Head of caudate nucleus (tissue), 42 donors: Measurements from ENCODE around the gene APOOL.
"Not testable (repeated sequence)": the region's sequence is repeated elsewhere in the genome, so short reads cannot be mapped to it uniquely, and the experiment has no call there.

Source experiments
- DNase-seq, 42 donors: peaks; one replicate each; pipeline versions ENCODE4 v3.0.0 to v3.0.0-alpha.2; 2020 to 2021; ENCODE audit warnings: mixed read lengths in 7 of 42
- intact Hi-C: fragments of 100-400 bp; cut with DNase I; formaldehyde crosslinking; loops from one replicate; pipeline ENCODE4 v1.15.0; 2022

Gene APOOL

GRCh38 chrX:85065512-85066198 is 62.0 kb downstream of the APOOL start:
- DNase-seq = no peak
- intact Hi-C loops = no loop called here

- intact Hi-C loops, DNase-seq: not testable (repeated sequence)
These were observed 73.6 kb downstream of the APOOL start for GRCh38 chrX:85077247-85077646.

DNA sequence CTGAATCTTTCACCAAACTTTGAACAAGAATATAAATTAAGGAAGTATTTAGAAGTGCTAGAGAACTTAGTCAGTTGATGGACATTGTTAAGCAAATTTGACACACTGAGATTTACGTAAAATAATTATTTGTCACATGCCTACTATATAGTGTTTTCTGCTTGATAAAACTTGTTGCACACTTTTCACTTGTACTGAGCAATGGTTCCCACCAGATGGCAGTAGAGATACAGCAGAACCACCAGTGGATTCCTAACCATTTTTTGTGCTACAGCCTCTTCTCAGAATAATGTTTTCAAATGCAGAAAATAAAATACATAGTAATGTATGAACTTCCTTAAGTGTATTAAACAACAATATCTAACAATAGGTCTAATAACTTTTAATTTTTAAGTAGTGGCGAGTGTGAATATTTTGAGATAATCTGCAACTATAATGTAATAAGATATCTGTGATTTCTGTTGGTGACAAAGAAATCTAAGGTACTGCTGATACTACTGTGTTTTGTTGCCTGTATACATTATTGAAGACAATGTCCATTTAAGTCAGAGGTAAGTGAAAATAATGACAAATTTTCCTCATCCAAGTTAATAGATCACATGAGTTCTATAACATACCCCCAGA is 81.2 kb downstream of the APOOL start:
- peak in 22 of 42 donors; percentile 2 to 64 (median 32) for DNase-seq
- intact Hi-C loops = no loop called here

- DNase-seq = no peak
- intact Hi-C loops = no loop called here
These were observed 85.7 kb downstream of the APOOL start for GRCh38 chrX:85089321-85089840.

DNA sequence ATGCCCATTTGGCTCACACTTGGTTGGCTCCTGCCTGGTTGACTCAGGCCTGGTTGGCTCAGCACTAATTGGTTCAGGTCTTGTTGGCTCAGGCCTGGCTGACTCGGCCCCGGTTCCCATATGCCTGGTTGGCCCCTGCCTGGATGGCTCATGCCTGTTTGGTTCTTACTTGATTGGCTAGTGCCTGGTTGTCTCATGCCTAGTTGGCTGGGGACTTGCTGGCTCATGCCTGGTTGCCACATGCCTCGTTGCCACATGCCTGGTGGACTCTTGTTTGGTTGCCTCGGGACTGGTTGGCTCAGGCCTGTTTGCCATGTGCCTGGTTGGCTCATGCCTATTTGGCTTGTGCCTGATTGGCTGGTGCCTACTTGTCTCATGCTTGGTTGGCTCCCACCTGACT is 103.7 kb downstream of the APOOL start:
- intact Hi-C loops = no loop called here
- no peak for DNase-seq

DNA sequence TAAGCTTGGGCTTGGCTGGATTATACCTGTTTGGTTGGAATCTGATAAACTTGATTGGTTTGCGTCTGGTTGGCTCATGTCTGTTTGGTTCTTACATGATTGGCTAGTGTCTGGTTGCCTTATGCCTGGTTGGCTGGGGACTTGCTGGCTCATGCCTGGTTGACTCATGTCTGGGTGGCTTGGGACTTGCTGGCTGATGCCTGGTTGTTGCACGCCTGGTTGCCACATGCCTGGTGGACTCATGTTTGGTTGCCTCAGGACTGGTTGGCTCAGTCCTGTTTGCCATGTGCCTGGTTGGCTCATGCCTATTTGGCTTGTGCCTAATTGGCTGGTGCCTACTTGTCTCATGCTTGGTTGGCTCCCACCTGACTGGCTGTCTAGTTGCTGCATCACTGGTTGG is 104.5 kb downstream of the APOOL start:
- intact Hi-C loops = no loop called here

GRCh38 chrX:85109235-85109634 is 105.6 kb downstream of the APOOL start:
- peak in 1 of 42 donors; percentile 31 for DNase-seq
- intact Hi-C loops = no loop called here

More for the DNA sequence above, 104.5 kb downstream of the APOOL start:
- no peak for DNase-seq

DNA sequence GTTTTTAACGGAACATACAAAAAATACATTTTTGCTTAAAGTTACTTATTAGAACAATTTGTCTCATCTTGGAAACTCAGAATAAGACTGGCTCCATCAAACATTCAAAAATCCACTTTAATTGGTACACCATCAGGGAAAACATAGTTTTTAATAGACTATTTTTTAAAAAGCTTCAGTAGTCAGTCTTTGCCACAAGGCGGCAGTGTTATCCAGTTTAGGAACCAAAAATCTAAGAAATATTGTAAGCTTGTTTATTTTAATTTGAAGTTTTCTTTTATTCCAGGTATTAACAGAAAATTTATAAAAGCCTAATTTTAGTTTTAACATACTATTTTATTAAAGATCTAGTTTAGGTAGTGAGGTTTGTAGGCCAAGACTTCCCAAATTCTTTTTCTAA is 107.7 kb downstream of the APOOL start:
- DNase-seq = peak in 12 of 42 donors; percentile 1 to 44 (median 18)
- intact Hi-C loops = loop anchor here (5.0 kb wide), 1 partner anchor 436 kb away; no protein-coding TSS in a partner anchor

- DNase-seq = no peak
- intact Hi-C loops = loop anchor here (5.0 kb wide), 1 partner anchor 435 kb away; no protein-coding TSS in a partner anchor
These were observed 108.6 kb downstream of the APOOL start for GRCh38 chrX:85112293-85112692.

GRCh38 chrX:85113746-85114145 is 110.1 kb downstream of the APOOL start:
- intact Hi-C loops = loop anchor here (5.0 kb wide), 1 partner anchor 434 kb away; no protein-coding TSS in a partner anchor
- no peak for DNase-seq

- DNase-seq = no peak
- intact Hi-C loops = loop anchor here (5.0 kb wide), 1 partner anchor 433 kb away; no protein-coding TSS in a partner anchor
These were observed 110.5 kb downstream of the APOOL start for GRCh38 chrX:85114171-85114570.

- intact Hi-C loops = loop anchor here (5.0 kb wide), 1 partner anchor 433 kb away; no protein-coding TSS in a partner anchor
- DNase-seq = no peak
These were observed 111.1 kb downstream of the APOOL start for GRCh38 chrX:85114776-85115175.

DNA sequence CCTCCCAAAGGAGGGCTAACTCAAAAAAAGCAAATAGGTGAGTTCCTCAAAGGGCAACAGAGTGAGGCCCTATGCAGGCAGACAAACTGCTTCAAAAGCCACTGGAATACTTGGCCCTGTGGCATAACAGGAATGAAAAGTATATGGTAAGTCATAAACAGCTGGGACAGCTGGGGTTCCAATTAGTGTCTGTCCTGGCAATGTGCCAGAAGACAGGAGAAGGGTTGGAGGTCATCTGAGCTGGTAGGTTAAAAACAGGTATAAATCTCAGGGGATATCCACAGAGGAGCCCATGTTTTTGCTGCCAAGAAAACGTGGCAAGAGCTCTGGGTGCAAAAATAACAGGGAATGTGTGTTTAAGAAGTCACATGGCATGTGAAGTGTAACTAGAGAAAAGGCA is 111.6 kb downstream of the APOOL start:
- intact Hi-C loops = no loop called here
- no peak for DNase-seq

DNA sequence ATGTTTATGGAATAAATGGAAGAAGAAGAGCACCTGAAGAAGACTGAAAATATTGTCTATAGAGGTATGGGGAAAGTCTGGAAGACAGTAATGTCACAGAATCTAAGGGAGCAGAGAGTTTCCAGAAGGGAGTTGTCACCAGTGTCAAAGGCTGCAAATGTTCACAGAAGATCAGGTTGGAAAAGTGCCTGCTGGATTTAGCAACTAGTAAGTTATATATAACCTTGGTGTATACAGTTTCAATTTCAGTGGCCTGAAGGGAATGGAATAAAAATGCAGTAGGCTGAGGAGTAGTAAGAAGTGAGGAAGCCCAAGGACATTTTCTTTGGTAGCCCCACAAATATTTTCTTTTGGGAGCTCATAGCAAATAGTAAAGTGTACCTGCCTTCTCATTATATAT is 132.7 kb downstream of the APOOL start:
- DNase-seq = no peak
- intact Hi-C loops = no loop called here

GRCh38 chrX:85139422-85139821 is 135.7 kb downstream of the APOOL start:
- no peak for DNase-seq
- intact Hi-C loops = no loop called here

DNA sequence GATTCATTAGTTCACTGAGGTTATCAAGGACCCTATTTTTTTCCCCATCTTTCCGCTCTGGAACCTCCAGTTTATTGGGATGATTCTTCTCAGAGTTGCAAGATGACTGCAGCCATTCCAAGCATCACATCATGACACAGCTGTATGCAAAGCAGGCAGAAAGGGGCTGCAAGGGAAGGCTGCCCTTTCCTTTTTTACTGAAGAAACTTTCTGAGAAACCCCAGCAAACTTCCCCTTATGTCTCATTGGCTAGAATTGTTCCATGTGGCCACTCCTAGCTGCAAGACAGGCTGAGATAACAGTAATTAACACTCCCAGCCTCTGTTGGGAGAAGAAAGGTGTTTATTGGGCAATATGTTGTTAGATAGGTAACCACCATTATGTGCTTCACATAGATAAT is 137.3 kb downstream of the APOOL start:
- DNase-seq = no peak
- intact Hi-C loops = no loop called here
